Measurements from ENCODE around the gene ARHGAP9. TPM values are rescaled to one million over a fixed set of nuclear protein-coding genes. Genes with fewer than 3 reads are reported as not detected.

Gene ARHGAP9
- total and polyA plus RNA-seq, 2 of the 8 experiments (the other 6 are each of a cell fraction or from before 2014, with no cell fraction given): 3.2 to 6.0 TPM

- no peak for TF ChIP-seq USF2 (IDR thresholded peaks at IDR 0.05; ENCODE audit: low read length)
Measured at GRCh38 chr12:57476993-57477709, 2.5 kb downstream of the ARHGAP9 start (continued).

Measured in H1 (cell line).